Adipose tissue (tissue), 3 donors: ENCODE data around the gene CELF4. TPM values are rescaled to one million over a fixed set of nuclear protein-coding genes. Genes with fewer than 3 reads are reported as not detected.

Experiments used
- H3K27ac ChIP-seq: one replicate; pipeline ENCODE4 v1.5.1; 2013; ENCODE audit warnings: low read depth, low read length
- WGBS, 3 donors: extraction: QIAGEN DNeasy Blood & Tissue Kit; methylation state at CpG; one replicate each; pipeline ENCODE4 v1.1.7; 2013; 5-methylcytosine and 5-hydroxymethylcytosine counted together
- polyA plus RNA-seq, 3 donors: library from polyadenylated mRNA; stranded (reverse); fragments of 200-250 nt; gene quantifications; one replicate each; pipeline ENCODE4 v1.2.3, GENCODE V29; 2013
- donor health status: healthy with polysubstance abuse.
- donor health status: Bipolar disorder and iron deficiency.
- donor health status: healthy.

The CELF4 gene
- polyA plus RNA-seq, 3 donors = 0.07 to 2.0 (median 0.67) TPM

DNA sequence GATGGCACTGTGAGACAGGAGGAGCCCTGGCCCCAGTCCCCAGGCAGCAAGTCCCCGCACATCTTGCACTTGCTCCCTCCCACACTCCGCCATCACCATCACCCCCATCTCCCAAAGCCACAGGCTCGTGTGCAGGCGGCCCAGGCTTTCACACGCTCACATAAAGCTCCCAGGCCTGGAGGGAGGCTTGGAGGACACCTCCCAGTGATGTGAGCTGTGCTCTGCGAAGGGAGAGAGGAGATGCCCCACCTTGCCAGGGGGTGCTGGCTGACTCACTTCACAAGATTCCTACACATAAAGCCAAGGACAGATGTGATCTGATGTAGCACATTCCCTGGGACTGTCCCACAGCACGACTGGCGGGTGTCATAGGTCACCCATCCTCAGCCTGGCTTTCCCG lies 28.9 kb downstream of the CELF4 start:
- H3K27ac ChIP-seq = no peak overlapping the region
- WGBS, 3 donors = 58 to 81% (median 81%) methylated on average over 9 of the region's 9 CpGs

DNA sequence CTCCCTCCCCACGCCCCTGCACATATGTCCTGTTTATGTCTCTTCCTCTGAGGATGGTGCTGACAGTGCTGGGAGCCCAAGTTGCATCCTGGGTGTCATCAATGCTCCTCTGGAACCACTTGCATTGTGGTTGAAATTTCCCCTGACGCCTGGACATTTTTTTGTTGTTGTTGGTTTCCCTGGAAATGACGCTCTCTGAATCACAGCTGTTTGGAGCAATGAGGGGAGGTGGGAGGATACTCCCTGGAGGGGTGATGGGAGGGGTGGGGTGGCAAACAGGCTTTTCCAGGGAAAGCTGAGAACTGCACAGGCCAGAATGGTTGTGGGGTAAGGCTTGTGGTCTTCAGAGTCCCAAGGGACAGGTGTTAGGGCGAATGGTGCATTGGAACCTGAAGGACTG lies 29.6 kb downstream of the CELF4 start:
- WGBS, 3 donors = 47 to 55% (median 47%) methylated on average over 4 of the region's 4 CpGs
- no peak overlapping the region for H3K27ac ChIP-seq

DNA sequence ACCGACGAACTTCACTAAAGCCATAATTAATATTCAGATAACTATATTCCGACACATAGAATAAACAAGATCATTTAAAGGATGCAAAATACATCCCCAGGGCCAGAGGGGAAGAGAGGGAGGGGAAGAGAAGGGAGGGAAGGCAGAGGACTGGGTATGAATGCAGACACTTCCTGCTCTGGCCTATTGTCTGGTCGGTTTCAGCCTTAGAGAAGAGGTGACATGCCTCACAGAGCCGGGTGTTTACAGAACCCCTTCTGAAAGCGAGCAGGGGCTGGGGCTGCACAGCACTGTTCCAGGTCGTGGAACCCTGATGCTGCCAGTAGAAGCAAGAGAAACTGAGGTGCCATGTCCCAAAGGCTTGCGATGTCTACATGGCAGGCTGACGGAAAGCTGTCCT lies 31.0 kb downstream of the CELF4 start:
- H3K27ac ChIP-seq = no peak overlapping the region
- 50 to 64% (median 61%) methylated on average over 9 of the region's 9 CpGs for WGBS, 3 donors

DNA sequence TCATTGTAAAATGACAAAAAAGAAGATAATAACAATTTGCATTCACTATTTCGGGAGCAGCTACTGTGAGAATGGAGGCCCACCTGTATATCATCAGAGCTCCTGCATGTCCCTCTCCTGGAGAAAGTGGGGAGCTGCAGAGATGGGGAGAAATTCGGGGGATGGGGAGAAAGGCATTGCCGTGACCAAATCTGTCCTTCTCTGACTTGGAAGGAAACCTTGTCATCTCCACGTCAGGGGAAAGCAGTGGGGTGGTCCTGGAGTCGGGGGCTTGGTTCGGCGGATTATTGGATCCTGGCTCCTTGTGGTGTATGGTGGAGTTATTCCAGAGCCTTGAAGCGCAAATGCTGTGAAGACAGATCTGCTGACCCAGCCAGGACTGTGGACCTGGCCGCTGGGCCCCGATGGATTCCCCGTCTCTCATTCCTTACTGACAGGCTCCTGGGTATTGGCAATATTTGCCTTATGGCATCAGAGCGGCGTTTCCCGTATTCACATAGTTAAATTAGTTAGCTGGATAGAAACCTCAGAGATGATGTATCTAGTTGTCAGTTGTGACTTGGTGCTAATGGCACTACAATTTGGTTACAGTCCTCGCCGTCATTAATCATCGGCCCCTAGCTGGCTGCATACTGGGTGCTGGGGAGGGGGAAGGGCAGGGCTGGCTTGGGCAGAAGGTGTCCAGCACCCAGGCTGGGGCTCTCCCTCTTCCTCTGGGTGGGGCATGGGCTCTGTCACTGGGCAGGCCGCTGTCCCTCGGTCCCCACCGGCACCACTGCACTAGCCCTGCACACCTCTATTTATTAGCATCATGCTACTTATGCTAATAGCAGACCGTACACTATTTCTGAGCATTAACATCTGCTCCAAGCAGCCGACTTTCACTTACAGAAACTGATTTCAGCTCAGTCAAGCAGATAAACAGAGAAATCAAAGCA lies 31.7 kb downstream of the CELF4 start:
- WGBS, 3 donors = 58 to 84% (median 81%) methylated on average over 22 of the region's 22 CpGs
- H3K27ac ChIP-seq = no peak overlapping the region

DNA sequence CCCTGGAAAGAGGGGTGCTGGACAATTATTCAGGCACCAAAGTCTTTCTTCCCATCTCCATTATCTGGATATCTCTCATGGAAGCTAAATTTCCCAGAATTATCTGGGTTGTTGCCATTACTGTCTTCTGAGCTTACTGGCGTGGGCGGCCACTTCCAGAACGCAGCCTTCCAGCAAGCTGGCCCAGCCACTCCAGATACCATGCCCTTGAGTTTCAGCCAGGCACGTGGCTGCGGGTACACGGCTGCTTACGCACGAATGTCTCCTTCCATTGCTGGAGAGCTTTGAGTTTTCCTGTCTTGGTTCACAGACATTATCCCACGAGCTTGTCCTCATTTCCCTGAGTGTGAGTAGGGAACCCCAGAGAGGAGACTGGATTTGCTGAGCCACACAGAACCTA lies 32.7 kb downstream of the CELF4 start:
- H3K27ac ChIP-seq = no peak overlapping the region
- 75 to 87% (median 85%) methylated on average over 9 of the region's 9 CpGs for WGBS, 3 donors

DNA sequence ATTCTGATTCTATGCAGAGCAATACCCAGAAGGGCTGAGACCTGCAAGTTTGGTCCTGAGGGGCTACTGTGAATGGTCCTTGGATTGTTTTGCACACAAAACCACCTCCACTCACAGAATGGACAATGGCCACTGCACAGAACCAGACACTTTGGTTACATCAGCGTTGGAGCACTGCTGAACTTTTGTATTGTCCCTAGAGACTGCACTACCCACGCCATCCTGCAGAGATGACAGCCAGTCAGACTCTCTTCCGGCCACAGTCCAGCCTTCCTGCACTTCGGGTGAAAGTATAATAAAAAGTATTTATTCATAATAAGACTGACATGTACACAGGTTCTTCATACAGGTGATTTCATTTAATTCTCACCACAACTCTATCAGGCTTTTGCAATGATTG lies 35.7 kb downstream of the CELF4 start:
- H3K27ac ChIP-seq = no peak overlapping the region
- WGBS, 3 donors = 48 to 54% (median 49%) methylated on average over 4 of the region's 4 CpGs

DNA sequence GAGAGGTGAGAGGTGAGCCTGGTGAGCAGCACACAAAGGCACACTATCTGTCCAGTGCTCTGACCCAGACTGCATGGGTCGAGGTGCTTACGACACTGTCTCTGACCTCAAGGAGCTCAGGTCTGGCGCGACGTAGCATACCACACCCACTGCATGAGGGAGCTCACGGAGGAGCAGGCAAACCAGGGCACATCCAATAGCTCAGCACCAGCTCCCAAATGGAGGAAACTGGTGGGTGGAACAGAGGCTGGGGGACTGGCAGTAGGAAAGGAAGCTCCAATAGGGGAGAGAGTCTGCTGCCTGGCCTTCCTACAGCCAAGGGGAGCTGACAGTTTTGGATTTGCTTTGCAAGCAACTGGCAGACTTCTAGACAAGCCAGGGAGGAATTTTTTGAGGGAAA lies 36.3 kb downstream of the CELF4 start:
- 70 to 85% (median 83%) methylated on average over 6 of the region's 6 CpGs for WGBS, 3 donors
- no peak overlapping the region for H3K27ac ChIP-seq

DNA sequence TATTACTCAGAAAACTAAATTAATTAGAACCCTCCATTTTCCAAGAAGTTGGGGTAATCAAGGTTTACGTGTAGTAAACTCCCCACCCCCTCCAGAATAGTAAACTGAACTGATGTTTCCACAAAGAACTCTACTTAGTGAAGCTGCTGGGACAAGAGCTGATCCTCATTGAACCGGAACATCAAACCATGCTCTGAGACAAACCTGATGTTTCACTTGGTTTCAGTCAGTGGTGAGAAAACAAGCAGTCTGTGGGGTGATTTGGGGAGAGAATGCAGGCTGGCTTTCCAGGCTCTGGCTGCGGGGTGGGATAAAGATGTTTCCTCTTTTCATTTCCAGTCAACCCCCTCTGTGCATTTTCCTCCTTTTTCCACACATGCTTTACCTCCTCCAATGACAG lies 38.2 kb downstream of the CELF4 start:
- 72 to 84% (median 80%) methylated on average over 3 of the region's 3 CpGs for WGBS, 3 donors
- no peak overlapping the region for H3K27ac ChIP-seq

DNA sequence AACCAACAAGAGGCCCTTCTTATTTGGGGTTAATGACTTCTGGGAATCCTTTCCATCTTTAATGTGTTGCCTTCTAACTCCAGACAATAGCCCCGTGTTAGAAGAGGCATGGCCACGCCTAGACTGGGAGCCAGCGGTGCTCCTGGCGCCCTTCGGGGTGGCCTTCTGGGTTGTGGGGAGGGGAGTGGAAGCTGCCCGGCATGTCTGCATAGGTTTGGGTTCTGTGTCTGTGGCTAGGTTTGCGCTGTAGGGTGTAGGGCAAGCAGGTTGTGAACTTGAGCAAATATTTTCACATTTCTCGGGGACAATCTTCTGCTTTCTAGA lies 40.4 kb downstream of the CELF4 start:
- H3K27ac ChIP-seq = no peak overlapping the region
- WGBS, 3 donors = 28 to 72% (median 56%) methylated on average over 8 of the region's 8 CpGs

DNA sequence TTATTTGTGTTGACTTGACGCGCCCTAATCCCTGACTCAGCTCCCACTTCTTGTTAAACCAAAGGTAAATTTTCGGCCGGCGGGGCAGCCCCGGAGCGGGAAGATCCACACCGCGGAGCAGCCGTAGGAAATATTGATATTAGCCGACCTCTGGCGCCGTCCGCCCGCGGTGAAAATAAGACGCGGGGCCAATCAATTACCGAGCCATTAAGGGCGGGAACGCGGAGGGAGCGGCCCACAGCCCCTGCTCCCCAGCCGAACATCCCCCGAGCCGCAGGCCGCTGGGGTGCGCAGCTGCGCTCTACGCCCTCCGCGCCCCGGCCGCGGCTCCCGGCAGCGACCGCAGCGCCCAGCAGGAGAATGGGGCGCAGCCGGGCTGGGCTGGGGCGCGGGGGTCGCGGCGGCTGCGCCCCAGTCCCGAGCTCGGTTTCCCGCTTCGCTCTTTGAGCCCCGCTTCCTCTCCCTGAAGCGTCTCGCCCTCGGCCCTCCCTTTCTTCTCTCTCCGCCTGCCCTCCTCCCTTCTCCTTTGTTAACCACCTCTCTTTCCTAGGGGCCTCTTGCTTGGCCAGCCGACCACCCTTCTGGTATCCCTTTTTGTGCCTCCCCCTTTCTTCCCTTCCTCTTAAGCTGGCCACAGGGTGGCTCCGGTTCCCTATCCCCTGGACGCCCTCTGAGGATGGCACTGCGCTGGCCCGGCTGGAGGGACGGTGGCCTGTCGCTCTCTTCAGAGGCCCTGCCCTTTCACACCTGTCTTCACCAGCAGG lies 40.9 kb downstream of the CELF4 start:
- no peak overlapping the region for H3K27ac ChIP-seq
- 5 to 10% (median 9%) methylated on average over 55 to 63 of the region's 63 CpGs for WGBS, 3 donors

DNA sequence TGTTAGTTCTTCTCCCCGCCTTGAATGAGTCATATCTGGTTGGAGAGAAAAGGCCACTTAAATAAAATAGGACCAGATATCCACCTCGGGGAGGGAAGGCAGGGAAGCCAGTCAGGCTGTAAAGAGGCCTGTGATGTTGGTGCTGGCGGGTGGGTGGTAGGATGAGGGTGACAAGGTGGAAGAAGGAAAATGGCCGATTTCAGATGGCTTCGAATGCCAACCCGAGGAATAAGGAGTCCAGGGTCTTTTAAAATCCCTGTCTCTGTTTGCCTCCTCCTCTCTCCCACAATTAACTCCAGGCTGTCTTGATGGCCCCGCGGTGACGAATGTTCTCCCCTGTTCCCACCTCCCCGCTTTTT lies 41.5 kb downstream of the CELF4 start:
- 34 to 51% (median 48%) methylated on average over 9 to 10 of the region's 10 CpGs for WGBS, 3 donors
- no peak overlapping the region for H3K27ac ChIP-seq

DNA sequence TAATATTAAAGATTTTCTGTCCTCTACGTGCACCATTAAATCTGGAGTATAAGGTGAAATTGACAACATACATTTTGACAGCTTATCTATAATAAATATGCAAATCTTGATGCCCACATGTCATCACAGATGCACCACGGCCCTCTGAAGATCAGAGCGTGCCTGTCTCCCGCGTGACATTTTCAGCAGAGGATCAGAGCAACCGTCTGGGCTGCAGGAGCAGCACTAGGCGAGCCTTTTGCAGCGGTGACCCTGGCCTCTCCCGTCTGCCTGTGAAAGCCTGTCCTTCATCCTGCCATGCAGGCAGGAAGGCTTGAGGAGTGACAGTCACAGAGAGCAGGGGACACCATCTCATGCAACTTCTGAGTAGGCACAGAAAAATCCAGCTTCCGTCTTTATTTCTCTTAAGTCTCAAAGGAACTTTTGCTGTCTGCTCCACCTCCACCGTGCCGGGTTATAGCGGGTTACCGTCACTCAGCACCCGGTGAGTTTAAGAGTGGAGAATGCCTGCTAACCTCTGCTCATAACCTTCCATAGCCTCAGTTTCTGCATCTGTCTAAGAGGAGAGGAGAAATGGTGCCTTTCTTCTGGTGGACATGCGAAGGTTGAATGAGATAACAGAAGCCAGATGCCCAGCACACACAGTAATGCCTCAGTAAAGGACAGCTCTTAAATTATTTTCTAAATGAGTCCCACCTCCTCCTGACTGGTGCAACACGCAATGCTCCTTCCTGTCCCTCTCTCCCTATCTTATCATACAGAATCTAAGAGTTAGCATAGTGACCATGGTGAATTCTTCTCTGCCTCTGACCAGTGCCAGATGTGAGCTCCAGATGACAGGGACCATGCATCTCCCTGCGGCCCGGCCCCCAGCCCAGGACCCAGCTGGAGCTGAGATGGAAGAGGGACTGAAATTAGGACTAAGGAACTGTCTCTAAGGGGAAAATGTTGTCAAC lies 43.8 kb downstream of the CELF4 start:
- 64 to 74% (median 71%) methylated on average over 19 of the region's 19 CpGs for WGBS, 3 donors
- no peak overlapping the region for H3K27ac ChIP-seq

DNA sequence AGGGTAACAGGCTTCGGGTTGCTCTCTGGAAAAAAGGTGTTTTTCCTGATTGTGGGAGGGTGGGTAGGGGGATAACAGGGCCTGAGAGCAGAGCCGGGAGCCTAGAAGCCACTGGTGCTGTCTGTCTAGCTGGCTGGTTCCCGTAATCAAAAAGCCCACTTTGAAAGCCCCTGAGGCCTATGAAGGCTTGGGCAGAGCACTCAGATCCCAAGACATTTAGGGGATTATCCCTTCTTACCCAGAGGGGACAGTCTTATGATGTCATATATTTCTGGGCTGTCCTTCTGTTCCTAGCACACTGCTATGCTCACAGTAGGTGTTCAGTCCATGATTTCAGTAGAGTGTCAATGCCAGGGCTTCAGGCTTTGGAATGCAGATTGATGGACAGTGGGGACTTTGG lies 45.1 kb downstream of the CELF4 start:
- no peak overlapping the region for H3K27ac ChIP-seq
- 64 to 83% (median 80%) methylated on average over 3 of the region's 3 CpGs for WGBS, 3 donors

DNA sequence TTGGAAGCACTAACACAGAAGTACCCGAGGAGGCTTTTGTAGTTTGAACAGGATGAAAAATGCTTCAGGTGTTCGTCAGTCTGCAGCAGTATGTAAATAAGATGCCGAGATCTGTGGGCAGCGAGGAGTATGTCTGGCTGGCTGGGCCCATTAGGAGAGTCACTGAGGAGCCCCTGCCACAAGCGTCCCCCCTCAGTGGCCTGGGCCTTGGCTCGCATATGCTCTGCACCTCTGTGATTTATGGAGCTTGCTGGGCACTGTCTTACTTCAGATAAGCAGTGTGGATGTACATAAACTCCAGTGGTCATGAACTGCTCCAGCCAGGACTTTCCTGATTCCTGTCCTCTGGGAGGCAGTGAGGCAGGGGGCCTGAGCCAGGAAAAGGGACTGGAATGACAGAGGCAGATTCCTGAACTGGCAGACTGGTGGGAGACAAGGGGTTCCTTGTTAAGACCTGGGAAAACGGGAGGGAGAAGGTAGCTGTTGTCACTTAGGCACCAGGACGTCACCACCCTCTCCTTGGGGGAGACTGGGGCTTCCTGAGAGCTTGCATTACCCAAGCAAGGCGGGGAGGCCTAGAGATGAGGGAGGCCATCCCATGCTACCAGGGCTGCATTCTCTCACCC lies 46.0 kb downstream of the CELF4 start:
- whole genome bisulfite sequencing, 3 donors = 39 to 72% (median 70%) methylated on average over 9 of the region's 9 CpGs
- H3K27ac ChIP-seq = no peak overlapping the region

DNA sequence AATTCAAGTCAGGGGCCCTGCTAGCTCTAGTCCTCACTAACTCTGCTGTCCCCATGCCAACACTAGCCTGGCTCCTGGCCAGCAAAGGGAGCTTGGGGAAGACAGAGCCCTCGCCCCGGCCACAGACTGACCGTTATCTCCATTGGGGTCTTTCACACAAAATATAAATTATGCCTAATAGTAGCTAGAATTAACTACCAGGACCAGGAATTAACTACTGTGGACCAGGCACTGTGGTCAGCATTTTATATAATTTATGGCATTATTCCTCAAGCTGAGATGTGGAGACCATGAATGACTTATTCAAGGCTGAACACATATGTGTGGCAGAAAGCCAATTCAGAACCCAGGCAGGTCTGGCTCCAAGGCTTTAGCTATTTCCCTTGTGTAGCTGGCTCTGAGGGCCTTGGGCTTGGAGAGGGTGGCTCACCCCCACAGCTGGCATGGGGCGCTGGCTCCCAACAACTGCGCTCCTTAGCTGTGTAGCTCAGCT lies 49.2 kb downstream of the CELF4 start:
- 75 to 88% (median 81%) methylated on average over 5 of the region's 5 CpGs for WGBS, 3 donors
- no peak overlapping the region for H3K27ac ChIP-seq

DNA sequence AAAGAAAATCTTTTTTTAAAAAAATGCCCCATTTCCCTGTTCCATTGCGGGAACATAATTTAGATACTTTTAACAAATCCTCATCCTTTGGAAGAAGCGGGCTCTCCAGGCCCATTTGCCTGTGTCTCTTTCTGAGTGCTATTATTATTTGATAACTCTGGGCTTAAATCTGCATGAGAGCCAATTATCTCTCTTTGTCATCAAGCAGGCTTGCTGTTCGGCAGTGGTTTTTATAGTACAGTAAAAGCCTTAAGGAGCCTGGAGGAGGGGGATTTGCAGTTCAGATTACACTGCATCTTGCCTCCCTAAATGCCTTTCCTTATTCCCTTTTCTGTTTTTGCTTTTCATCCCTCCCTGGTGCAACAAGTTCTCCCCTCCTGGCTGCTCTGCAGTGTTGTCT lies 50.6 kb downstream of the CELF4 start:
- H3K27ac ChIP-seq = no peak overlapping the region
- 88 to 90% (median 89%) methylated on average over 3 of the region's 3 CpGs for WGBS, 3 donors

DNA sequence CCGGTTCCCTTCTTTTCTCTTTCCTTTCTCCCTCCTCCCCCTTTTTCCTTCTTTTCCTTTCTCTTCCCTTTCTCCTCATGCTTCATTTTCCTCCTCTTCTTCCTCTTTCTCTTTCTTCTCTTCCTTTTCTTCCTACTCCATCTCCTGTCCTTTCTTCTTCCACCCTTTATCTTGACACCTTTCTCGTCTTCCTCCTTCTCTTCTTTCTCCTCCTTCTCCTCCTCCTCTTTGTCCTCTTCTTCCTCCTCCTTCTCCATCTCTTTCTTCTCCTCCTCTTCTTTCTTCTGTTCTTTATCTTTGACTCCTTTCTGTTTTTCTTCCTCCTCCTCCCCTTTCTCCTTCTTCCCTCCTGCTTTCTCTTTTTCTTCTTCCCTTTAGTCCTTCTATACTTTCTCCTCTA lies 53.2 kb downstream of the CELF4 start:
- no peak overlapping the region for H3K27ac ChIP-seq
- WGBS, 3 donors = 58 to 67% (median 61%) methylated on average over 2 of the region's 2 CpGs

DNA sequence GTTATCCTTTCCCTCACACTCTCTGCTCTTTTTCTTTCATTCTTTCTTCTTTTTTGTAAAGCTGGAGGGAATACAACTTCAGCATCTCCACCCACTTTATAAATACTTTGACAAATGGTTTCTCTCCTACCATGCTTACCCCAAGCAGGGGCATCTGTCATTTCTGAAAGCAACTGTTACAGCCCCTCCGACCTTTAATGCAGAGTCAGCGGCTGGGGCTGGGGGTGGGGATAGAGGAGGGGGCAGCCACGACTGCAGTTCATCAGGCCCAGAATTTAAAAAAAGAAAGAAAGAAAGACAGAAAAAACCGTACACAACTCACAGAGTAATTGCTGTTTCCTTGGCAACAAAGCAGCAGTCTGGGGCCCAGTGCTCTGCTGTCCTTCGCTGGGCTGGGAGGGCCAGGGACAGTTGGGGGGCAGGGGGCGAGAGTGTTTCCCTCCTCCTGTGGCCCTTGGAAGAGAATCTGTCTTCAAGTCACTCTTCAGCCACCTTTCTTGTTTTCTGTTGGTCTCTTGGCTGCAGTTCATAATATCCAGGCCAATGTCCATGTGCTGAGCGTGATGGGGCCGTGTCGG lies 53.8 kb downstream of the CELF4 start:
- WGBS, 3 donors = 37 to 61% (median 59%) methylated on average over 9 of the region's 9 CpGs
- no peak overlapping the region for H3K27ac ChIP-seq
